SK-N-SH (cell line): ENCODE results near the gene GTF2E1. TPM values are rescaled to one million over a fixed set of nuclear protein-coding genes. Genes with fewer than 3 reads are reported as not detected.

Source experiments
- CTCF ChIA-PET: fragments of 300-600, 350-600 bp; formaldehyde crosslinking; extraction: SDS; loops from one replicate; lab custom pipeline; 2021; lab: Yijun Ruan, JAX
- POLR2A ChIA-PET: fragments of 350-600 bp; sonication (Branson Sonifier 250); formaldehyde crosslinking; extraction: SDS; loops from one replicate; lab custom pipeline; 2020; ENCODE audit warnings: antibody characterized with exemption, inconsistent platforms; lab: Yijun Ruan, JAX
- DNase-seq: peaks from one replicate; pipeline ENCODE4 v3.0.0; 2012
- H2AFZ ChIP-seq: fragments of 200-600 bp; sonication (generic); 2 replicates; pipeline ENCODE4 v1.8.1; 2016; ENCODE audit warnings: antibody characterized with exemption, mild to moderate bottlenecking, low read depth
- H3F3A ChIP-seq: fragments of 200-600 bp; sonication (generic); replicated peaks from 2 replicates; pipeline ENCODE3; 2016; ENCODE audit warnings: antibody characterized with exemption, mild to moderate bottlenecking; ENCODE audit not compliant: insufficient read depth
- H3K27ac ChIP-seq, 2 experiments: fragments of 200-500 bp in 1 of 2; fragments of 200-600 bp in 1 of 2; sonication (Bioruptor generic) in 1 of 2; sonication (generic), shearing (Covaris generic) in 1 of 2; 2 replicates each; pipeline versions ENCODE4 v1.5.1 to v1.6.1; 2014 to 2016; ENCODE audit warnings: low read depth in 2 of 2, inconsistent platforms in 1 of 2, low read length in 1 of 2, mild to moderate bottlenecking in 1 of 2, mixed read lengths in 1 of 2
- H3K27me3 ChIP-seq: fragments of 200-600 bp; sonication (generic), shearing (Covaris generic); 2 replicates; pipeline ENCODE4 v1.6.1; 2016; ENCODE audit warnings: mixed run types; ENCODE audit not compliant: insufficient read depth
- H3K36me3 ChIP-seq, 2 experiments: fragments of 200-500 bp in 1 of 2; fragments of 200-600 bp in 1 of 2; sonication (Bioruptor generic) in 1 of 2; sonication (generic) in 1 of 2; replicated peaks in 1 of 2; 2 replicates each; pipeline versions ENCODE3 to v1.5.1; 2014 to 2016; ENCODE audit warnings: low read length in 1 of 2, mild to moderate bottlenecking in 1 of 2; ENCODE audit not compliant: insufficient read depth in 2 of 2, control insufficient read depth in 1 of 2
- H3K4me1 ChIP-seq, 2 experiments: fragments of 200-500 bp in 1 of 2; fragments of 200-600 bp in 1 of 2; sonication (Bioruptor generic) in 1 of 2; sonication (generic), shearing (Covaris generic) in 1 of 2; 2 replicates each; pipeline versions ENCODE4 v1.5.1 to v1.6.1; 2014 to 2016; ENCODE audit warnings: low read depth in 1 of 2, low read length in 1 of 2, mixed run types in 1 of 2; ENCODE audit not compliant: insufficient read depth in 2 of 2, control insufficient read depth in 1 of 2
- H3K4me2 ChIP-seq: fragments of 200-600 bp; sonication (generic), shearing (Covaris generic); 2 replicates; pipeline ENCODE4 v1.6.1; 2017; ENCODE audit warnings: mixed run types
- H3K4me3 ChIP-seq, 2 experiments: fragments of 200-500 bp in 1 of 2; fragments of 200-600 bp in 1 of 2; sonication (Bioruptor generic) in 1 of 2; sonication (generic), shearing (Covaris generic) in 1 of 2; 2 replicates each; pipeline versions ENCODE4 v1.5.1 to v1.8.1; 2014 to 2016; ENCODE audit warnings: low read depth in 2 of 2, inconsistent platforms in 1 of 2, low read length in 1 of 2, mild to moderate bottlenecking in 1 of 2, mixed read lengths in 1 of 2, moderate library complexity in 1 of 2
- H3K79me2 ChIP-seq: fragments of 200-600 bp; sonication (generic); 2 replicates; pipeline ENCODE4 v1.8.1; 2017; ENCODE audit warnings: mild to moderate bottlenecking; ENCODE audit not compliant: insufficient read depth
- H3K9ac ChIP-seq: fragments of 200-600 bp; sonication (generic); 2 replicates; pipeline ENCODE4 v1.6.1; 2017; ENCODE audit warnings: mixed run types
- H3K9me2 ChIP-seq: fragments of 200-600 bp; sonication (generic); 2 replicates; pipeline ENCODE4 v1.6.1; 2017; ENCODE audit warnings: mixed run types
- H3K9me3 ChIP-seq: fragments of 200-600 bp; sonication (generic); 2 replicates; pipeline ENCODE4 v1.6.1; 2017; ENCODE audit warnings: mixed run types, mild to moderate bottlenecking, moderate library complexity
- H4K20me1 ChIP-seq: fragments of 200-600 bp; sonication (generic); 2 replicates; pipeline ENCODE4 v1.6.1; 2017; ENCODE audit warnings: mild to moderate bottlenecking, mixed run types; ENCODE audit not compliant: insufficient read depth
- CHD2 ChIP-seq: fragments of 150-350 bp; IDR thresholded peaks from 2 replicates; pipeline ENCODE4 v1.6.1; 2018; ENCODE audit warnings: low read length; ENCODE audit not compliant: partially characterized antibody
- ELF1 ChIP-seq: IDR thresholded peaks from 2 replicates; pipeline ENCODE4 v1.4.0; 2012
- EP300 ChIP-seq, 2 experiments: IDR thresholded peaks; 2 replicates each; pipeline versions ENCODE4 v1.4.0 to v1.6.1; 2012; ENCODE audit warnings: borderline replicate concordance in 1 of 2, low read depth in 1 of 2, low read length in 1 of 2
- FOSL2 ChIP-seq: IDR thresholded peaks from 2 replicates; pipeline ENCODE4 v1.4.0; 2012; ENCODE audit warnings: low read depth, mild to moderate bottlenecking, moderate library complexity, borderline replicate concordance
- FOXJ3 ChIP-seq: sonication (generic); formaldehyde crosslinking; IDR thresholded peaks from 2 replicates; pipeline ENCODE4 v1.5.1; 2020; ENCODE audit warnings: mild to moderate bottlenecking, missing genetic modification reagents
- GABPA ChIP-seq: IDR thresholded peaks from 2 replicates; pipeline ENCODE4 v1.4.0; 2012; ENCODE audit warnings: low read depth, mild to moderate bottlenecking
- MXI1 ChIP-seq: IDR thresholded peaks from 2 replicates; pipeline ENCODE4 v1.6.1; 2012; ENCODE audit warnings: mild to moderate bottlenecking, low read depth, low read length, improper control_type of control experiment
- POLR2AphosphoS5 ChIP-seq: IDR thresholded peaks from 2 replicates; pipeline ENCODE4 v1.6.1; 2012; ENCODE audit warnings: low read depth, low read length
- RAD21 ChIP-seq: IDR thresholded peaks from 2 replicates; pipeline ENCODE4 v1.6.1; 2012; ENCODE audit warnings: mild to moderate bottlenecking, low read length
- RXRA ChIP-seq: IDR thresholded peaks from 2 replicates; pipeline ENCODE4 v1.4.0; 2012; ENCODE audit warnings: low read depth, mild to moderate bottlenecking, borderline replicate concordance
- SMC3 ChIP-seq: IDR thresholded peaks from 2 replicates; pipeline ENCODE4 v1.6.1; 2012; ENCODE audit warnings: low read depth, low read length, improper control_type of control experiment
- TEAD4 ChIP-seq: IDR thresholded peaks from 2 replicates; pipeline ENCODE4 v1.4.0; 2012; ENCODE audit warnings: mild to moderate bottlenecking, borderline replicate concordance; ENCODE audit not compliant: insufficient read depth
- YY1 ChIP-seq: IDR thresholded peaks from 2 replicates; pipeline ENCODE4 v1.4.0; 2012; ENCODE audit warnings: low read depth, mild to moderate bottlenecking
- WGBS: methylation state at CpG from one replicate; pipeline ENCODE4 v1.1.6; 2017; ENCODE audit warnings: low lambda C conversion rate; 5-methylcytosine and 5-hydroxymethylcytosine counted together
- polyA plus RNA-seq, 3 experiments: library from polyadenylated mRNA; depleted of rRNA; stranded (reverse); fragments of >200 nt; gene quantifications; 2 replicates each; pipeline ENCODE4 v1.2.3, GENCODE V29; 2012
- TF ChIP-seq, protein P1 (sequence below): IDR thresholded peaks from 2 replicates; pipeline ENCODE4 v1.6.1; 2012; ENCODE audit warnings: mild to moderate bottlenecking, low read depth, low read length, moderate library complexity
- TF ChIP-seq, protein P2 (sequence below): IDR thresholded peaks from 2 replicates; pipeline ENCODE4 v1.4.0; 2012; ENCODE audit warnings: low read depth, borderline replicate concordance
- TF ChIP-seq, protein P3 (sequence below): IDR thresholded peaks from 2 replicates; pipeline ENCODE4; 2012
- TF ChIP-seq, protein P4 (sequence below): fragments of 150-350 bp; IDR thresholded peaks from 2 replicates; pipeline ENCODE4 v1.6.1; 2016; ENCODE audit warnings: mild to moderate bottlenecking, low read depth, low read length
- TF ChIP-seq, protein P5 (sequence below): IDR thresholded peaks from 2 replicates; pipeline ENCODE4 v1.4.0; 2012; ENCODE audit warnings: low read depth, borderline replicate concordance

Gene GTF2E1
- polyA plus RNA-seq, 1 of the 3 experiments (the other 2 are of a cell fraction), result 5.7 TPM

DNA sequence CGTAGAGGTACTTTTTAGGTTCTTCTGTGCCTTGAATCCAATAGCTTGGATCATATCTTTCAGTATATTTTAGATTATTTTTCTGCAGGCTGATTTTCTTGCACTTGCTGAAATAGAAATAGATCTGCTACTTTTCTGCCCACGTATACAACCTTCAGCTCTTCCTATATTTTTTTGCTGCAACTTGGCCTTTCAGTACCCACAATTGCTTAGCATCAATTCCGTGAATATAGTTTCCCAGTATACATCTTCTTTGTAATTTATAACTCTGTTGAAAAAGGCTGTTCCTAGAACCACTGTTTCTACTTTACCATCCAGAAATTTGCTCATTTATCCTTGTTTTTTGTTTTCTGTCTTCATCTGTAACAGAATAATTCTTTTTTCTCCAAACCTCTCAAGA, 36.2 kb downstream of the GTF2E1 start (continued):
- TF ChIP-seq, protein P1, sequence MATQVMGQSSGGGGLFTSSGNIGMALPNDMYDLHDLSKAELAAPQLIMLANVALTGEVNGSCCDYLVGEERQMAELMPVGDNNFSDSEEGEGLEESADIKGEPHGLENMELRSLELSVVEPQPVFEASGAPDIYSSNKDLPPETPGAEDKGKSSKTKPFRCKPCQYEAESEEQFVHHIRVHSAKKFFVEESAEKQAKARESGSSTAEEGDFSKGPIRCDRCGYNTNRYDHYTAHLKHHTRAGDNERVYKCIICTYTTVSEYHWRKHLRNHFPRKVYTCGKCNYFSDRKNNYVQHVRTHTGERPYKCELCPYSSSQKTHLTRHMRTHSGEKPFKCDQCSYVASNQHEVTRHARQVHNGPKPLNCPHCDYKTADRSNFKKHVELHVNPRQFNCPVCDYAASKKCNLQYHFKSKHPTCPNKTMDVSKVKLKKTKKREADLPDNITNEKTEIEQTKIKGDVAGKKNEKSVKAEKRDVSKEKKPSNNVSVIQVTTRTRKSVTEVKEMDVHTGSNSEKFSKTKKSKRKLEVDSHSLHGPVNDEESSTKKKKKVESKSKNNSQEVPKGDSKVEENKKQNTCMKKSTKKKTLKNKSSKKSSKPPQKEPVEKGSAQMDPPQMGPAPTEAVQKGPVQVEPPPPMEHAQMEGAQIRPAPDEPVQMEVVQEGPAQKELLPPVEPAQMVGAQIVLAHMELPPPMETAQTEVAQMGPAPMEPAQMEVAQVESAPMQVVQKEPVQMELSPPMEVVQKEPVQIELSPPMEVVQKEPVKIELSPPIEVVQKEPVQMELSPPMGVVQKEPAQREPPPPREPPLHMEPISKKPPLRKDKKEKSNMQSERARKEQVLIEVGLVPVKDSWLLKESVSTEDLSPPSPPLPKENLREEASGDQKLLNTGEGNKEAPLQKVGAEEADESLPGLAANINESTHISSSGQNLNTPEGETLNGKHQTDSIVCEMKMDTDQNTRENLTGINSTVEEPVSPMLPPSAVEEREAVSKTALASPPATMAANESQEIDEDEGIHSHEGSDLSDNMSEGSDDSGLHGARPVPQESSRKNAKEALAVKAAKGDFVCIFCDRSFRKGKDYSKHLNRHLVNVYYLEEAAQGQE, result no peak
- no peak for TF ChIP-seq ELF1
- TF ChIP-seq, protein P2, sequence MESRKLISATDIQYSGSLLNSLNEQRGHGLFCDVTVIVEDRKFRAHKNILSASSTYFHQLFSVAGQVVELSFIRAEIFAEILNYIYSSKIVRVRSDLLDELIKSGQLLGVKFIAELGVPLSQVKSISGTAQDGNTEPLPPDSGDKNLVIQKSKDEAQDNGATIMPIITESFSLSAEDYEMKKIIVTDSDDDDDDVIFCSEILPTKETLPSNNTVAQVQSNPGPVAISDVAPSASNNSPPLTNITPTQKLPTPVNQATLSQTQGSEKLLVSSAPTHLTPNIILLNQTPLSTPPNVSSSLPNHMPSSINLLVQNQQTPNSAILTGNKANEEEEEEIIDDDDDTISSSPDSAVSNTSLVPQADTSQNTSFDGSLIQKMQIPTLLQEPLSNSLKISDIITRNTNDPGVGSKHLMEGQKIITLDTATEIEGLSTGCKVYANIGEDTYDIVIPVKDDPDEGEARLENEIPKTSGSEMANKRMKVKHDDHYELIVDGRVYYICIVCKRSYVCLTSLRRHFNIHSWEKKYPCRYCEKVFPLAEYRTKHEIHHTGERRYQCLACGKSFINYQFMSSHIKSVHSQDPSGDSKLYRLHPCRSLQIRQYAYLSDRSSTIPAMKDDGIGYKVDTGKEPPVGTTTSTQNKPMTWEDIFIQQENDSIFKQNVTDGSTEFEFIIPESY, result no peak

DNA sequence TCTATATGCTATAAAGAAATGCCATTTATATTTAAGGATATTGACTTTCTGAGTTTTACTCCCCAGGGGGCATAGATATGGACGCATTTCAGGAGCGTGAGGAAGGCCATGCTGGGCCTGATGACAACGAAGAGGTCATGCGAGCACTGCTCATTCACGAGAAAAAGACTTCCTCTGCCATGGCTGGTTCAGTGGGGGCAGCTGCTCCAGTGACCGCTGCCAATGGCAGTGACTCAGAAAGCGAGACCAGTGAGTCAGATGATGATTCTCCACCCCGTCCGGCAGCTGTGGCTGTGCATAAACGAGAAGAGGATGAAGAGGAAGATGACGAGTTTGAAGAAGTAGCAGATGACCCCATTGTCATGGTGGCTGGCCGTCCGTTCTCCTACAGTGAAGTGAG, 38.4 kb downstream of the GTF2E1 start:
- Histone ChIP-seq H3K9ac (no peak overlapping the region), H3K4me2 (peak overlapping the region; percentile 13; the same call in 1 of the 2 replicates), H3K27me3 (no peaks in the 10 kb centered on the region), H3K36me3 (peaks cover 16 to 35% of the 10 kb centered on the region in 2 experiments), H3K9me2 (no peaks in the 10 kb centered on the region), H3K4me1 (no peaks in the 10 kb centered on the region; a peak in 2 of 4 replicates), H3K4me3 (peak overlapping the region in 1 of 2 experiments; percentile 10; a peak in 1 of 4 replicates), H2AFZ (peak overlapping the region; percentile 52; the same call in 1 of the 2 replicates), H3K79me2 (peaks cover 34% of the 10 kb centered on the region; the same call in 1 of the 2 replicates), H4K20me1 (no peaks in the 10 kb centered on the region), H3F3A (peaks cover 19% of the 10 kb centered on the region), H3K9me3 (no peaks in the 10 kb centered on the region), H3K27ac (peak overlapping the region in 1 of 2 experiments; percentile 77; a peak in 2 of 4 replicates)
- 27% methylated on average over 13 of the region's 13 CpGs for WGBS
- no peak for DNase-seq
- ChIA-PET CTCF (interaction anchor here (1.7 to 2.1 kb wide), 2 partner anchors 15 to 220 kb away, joined by 8 to 9 read pairs; no protein-coding TSS in a partner anchor), POLR2A (no interaction called here)
- peak; percentile 35; the same call in 1 of the 2 replicates for TF ChIP-seq YY1
- TF ChIP-seq, protein P3, sequence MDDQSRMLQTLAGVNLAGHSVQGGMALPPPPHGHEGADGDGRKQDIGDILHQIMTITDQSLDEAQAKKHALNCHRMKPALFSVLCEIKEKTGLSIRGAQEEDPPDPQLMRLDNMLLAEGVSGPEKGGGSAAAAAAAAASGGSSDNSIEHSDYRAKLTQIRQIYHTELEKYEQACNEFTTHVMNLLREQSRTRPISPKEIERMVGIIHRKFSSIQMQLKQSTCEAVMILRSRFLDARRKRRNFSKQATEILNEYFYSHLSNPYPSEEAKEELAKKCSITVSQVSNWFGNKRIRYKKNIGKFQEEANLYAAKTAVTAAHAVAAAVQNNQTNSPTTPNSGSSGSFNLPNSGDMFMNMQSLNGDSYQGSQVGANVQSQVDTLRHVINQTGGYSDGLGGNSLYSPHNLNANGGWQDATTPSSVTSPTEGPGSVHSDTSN, result peak; percentile 57
- TF ChIP-seq FOXJ3 (CRISPR knock-in tag), result no peak
- TF ChIP-seq CHD2, result no peak
- TF ChIP-seq, protein P1, result no peak
- TF ChIP-seq, protein P4, sequence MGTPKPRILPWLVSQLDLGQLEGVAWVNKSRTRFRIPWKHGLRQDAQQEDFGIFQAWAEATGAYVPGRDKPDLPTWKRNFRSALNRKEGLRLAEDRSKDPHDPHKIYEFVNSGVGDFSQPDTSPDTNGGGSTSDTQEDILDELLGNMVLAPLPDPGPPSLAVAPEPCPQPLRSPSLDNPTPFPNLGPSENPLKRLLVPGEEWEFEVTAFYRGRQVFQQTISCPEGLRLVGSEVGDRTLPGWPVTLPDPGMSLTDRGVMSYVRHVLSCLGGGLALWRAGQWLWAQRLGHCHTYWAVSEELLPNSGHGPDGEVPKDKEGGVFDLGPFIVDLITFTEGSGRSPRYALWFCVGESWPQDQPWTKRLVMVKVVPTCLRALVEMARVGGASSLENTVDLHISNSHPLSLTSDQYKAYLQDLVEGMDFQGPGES, result no peak
- peak; percentile 98 for TF ChIP-seq FOSL2
- TF ChIP-seq ELF1, result no peak
- TF ChIP-seq TEAD4, result no peak
- TF ChIP-seq RAD21, result no peak
- no peak; the same call in 1 of the 2 replicates for TF ChIP-seq POLR2AphosphoS5
- no peak for TF ChIP-seq MXI1
- peak; percentile 67; the same call in 1 of the 2 replicates for TF ChIP-seq RXRA
- no peak for TF ChIP-seq GABPA
- TF ChIP-seq EP300 (IDR thresholded peaks at IDR 0.05; ENCODE audit: borderline replicate concordance in 1 of 2, low read depth in 1 of 2, low read length in 1 of 2), result peak in 1 of 2 experiments; percentile 61; a peak in 1 of 4 replicates
- TF ChIP-seq, protein P5, sequence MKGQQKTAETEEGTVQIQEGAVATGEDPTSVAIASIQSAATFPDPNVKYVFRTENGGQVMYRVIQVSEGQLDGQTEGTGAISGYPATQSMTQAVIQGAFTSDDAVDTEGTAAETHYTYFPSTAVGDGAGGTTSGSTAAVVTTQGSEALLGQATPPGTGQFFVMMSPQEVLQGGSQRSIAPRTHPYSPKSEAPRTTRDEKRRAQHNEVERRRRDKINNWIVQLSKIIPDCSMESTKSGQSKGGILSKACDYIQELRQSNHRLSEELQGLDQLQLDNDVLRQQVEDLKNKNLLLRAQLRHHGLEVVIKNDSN, result no peak
- no peak for TF ChIP-seq SMC3
